Kidney (tissue), 14 donors: Measurements from ENCODE around the gene AP2B1. TPM values are rescaled to one million over a fixed set of nuclear protein-coding genes. Genes with fewer than 3 reads are reported as not detected.

ENCODE experiments used
- DNase-seq, 5 donors: peaks; one replicate each; pipeline ENCODE4 v3.0.0-alpha.2; 2013 to 2020
- FAIRE-seq: peaks from 2 replicates; lab custom pipeline; 2012; peaks lifted over from hg19 to GRCh38; lab: Jason Lieb, UNC
- H3K27ac ChIP-seq, 2 donors: one replicate each; pipeline ENCODE4 v1.7.0; 2013; ENCODE audit warnings: low read depth in 2 of 2, low read length in 2 of 2, inconsistent platforms in 1 of 2
- H3K27me3 ChIP-seq: one replicate; pipeline ENCODE4 v1.7.1; 2013; ENCODE audit warnings: low read length, inconsistent platforms; ENCODE audit not compliant: control insufficient read depth, insufficient read depth
- H3K36me3 ChIP-seq, 3 donors: one replicate each; pipeline versions ENCODE4 v1.7.0 to v1.7.1; 2013; ENCODE audit warnings: low read length in 3 of 3, control low read depth in 1 of 3, inconsistent platforms in 1 of 3; ENCODE audit not compliant: insufficient read depth in 3 of 3, control insufficient read depth in 2 of 3
- H3K4me1 ChIP-seq, 3 donors: one replicate each; pipeline versions ENCODE4 v1.7.0 to v1.7.1; 2013; ENCODE audit warnings: low read length in 3 of 3, inconsistent platforms in 1 of 3, low read depth in 1 of 3; ENCODE audit not compliant: control insufficient read depth in 2 of 3, insufficient read depth in 2 of 3
- H3K4me3 ChIP-seq, 3 donors: one replicate each; pipeline versions ENCODE4 v1.7.0 to v1.8.1; 2013; ENCODE audit warnings: low read length in 3 of 3, control low read depth in 1 of 3, inconsistent platforms in 1 of 3
- H3K9ac ChIP-seq, 3 donors: one replicate each; pipeline versions ENCODE4 v1.7.0 to v1.7.1; 2013; ENCODE audit warnings: low read length in 3 of 3, control low read depth in 1 of 3, inconsistent platforms in 1 of 3
- H3K9me3 ChIP-seq, 3 donors: one replicate each; pipeline versions ENCODE4 v1.7.0 to v1.7.1; 2013; ENCODE audit warnings: low read length in 3 of 3, control low read depth in 1 of 3, inconsistent platforms in 1 of 3; ENCODE audit not compliant: control insufficient read depth in 2 of 3, insufficient read depth in 1 of 3
- CTCF ChIP-seq: IDR thresholded peaks from 3 replicates; pipeline ENCODE4 v1.5.1; 2012; ENCODE audit warnings: mild to moderate bottlenecking, moderate library complexity, borderline replicate concordance; ENCODE audit not compliant: insufficient read depth; ENCODE audit errors: extremely low read depth
- intact Hi-C: fragments of 100-400 bp; cut with DNase I; formaldehyde crosslinking; loops from one replicate; pipeline ENCODE4 v1.11.1; 2022
- polyA plus RNA-seq: library from polyadenylated mRNA; stranded (reverse); fragments of 350-450 nt; fragmentation: Illumina TruSeq; extraction: RNeasy Lipid Tissue Mini Kit (QIAGEN cat#74804); gene quantifications from one replicate; pipeline ENCODE4 v1.2.3, GENCODE V29; 2014; ENCODE audit warnings: low read depth, low replicate concordance; ENCODE audit not compliant: insufficient read depth
- total RNA-seq: library from RNA; stranded (reverse); fragmentation: NEBNext Ultra II Directional; extraction: Animal tissue kit (Norgen Biotek cat#: 25700); gene quantifications from one replicate; pipeline ENCODE4 v1.2.1, GENCODE V29; 2021
- donor health status: control.
- donor health status: control.
- donor health status: control.
- donor health status: control.
- donor health status: control.
- donor health status: DM: yes; HTN: yes; CAD: no.
- donor health status: Normal renal cell carcinoma (clear cell type).

The AP2B1 gene
- total and polyA plus RNA-seq, 2 donors from 2014 or later = 74.0 to 242 TPM

GRCh38 chr17:35760587-35760986 is 173.5 kb downstream of the AP2B1 start, which contains the start of gene C17orf50:
Gene C17orf50, plus strand, starts transcription at chr17:35760887. Its CDS starts 55 bp downstream, at chr17:35760942.
- H3K36me3 ChIP-seq = no peaks in the 10 kb centered on the region
- H3K27me3 ChIP-seq = no peaks in the 10 kb centered on the region
- no peak for TF ChIP-seq CTCF
- intact Hi-C loops = no loop called here
- FAIRE-seq = no peak
- H3K4me3 ChIP-seq = no peak within 1 kb of the TSS
- H3K27ac ChIP-seq = no peak within 1 kb of the TSS
- H3K9ac ChIP-seq = no peak within 1 kb of the TSS
- H3K9me3 ChIP-seq = no peaks in the 10 kb centered on the region
- peaks cover 0 to 2% (median 0%) of the 10 kb centered on the region in 3 donors for H3K4me1 ChIP-seq
- DNase-seq = no peak

- no peak overlapping the region for H3K27ac ChIP-seq
- H3K9ac ChIP-seq = no peak overlapping the region
- no peaks in the 10 kb centered on the region for H3K27me3 ChIP-seq
- TF ChIP-seq CTCF = no peak
- no peaks in the 10 kb centered on the region for H3K36me3 ChIP-seq
- no peak overlapping the region for H3K4me3 ChIP-seq
- DNase-seq (no peak), FAIRE-seq (no peak)
- intact Hi-C loops = no loop called here
- no peaks in the 10 kb centered on the region for H3K9me3 ChIP-seq
- peaks cover 0 to 2% (median 0%) of the 10 kb centered on the region in 3 donors for H3K4me1 ChIP-seq
Measured at GRCh38 chr17:35761601-35762000, 174.5 kb downstream of the AP2B1 start.

DNA sequence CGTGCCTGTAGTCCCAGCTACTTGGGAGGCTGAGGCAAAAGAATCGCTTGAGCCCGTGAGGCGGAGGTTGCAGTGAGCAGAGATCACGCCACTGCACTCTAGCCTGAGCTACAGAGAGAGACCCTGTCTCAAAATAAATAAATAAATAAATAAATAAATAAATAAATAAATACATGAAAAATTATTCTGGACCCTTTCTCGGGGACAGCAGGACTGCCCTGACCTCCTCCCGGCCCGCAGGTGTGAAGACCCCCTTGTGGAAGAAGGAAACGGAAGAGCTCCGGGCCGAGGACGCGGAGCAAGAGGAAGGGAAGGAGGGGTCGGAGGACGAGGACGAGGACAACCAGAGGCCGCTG is 176.6 kb downstream of the AP2B1 start:
- intact Hi-C loops = no loop called here
- no peak overlapping the region for H3K27ac ChIP-seq
- H3K9ac ChIP-seq = no peak overlapping the region
- no peaks in the 10 kb centered on the region for H3K9me3 ChIP-seq
- no peak for TF ChIP-seq CTCF
- FAIRE-seq = no peak
- H3K27me3 ChIP-seq = no peaks in the 10 kb centered on the region
- H3K36me3 ChIP-seq = no peaks in the 10 kb centered on the region
- peaks cover 0 to 2% (median 0%) of the 10 kb centered on the region in 3 donors for H3K4me1 ChIP-seq
- H3K4me3 ChIP-seq = peak overlapping the region in 2 of 3 donors; percentile 44 to 48
- DNase-seq = no peak
